GM18861 (cell line): ENCODE results near the gene WDR45B.

Source experiments
- ATAC-seq: cut with Tn5 transposase; IDR thresholded peaks from one replicate; pipeline ENCODE4 v1.9.1; 2021; ENCODE audit not compliant: unreplicated experiment

WDR45B gene

GRCh38 chr17:82631544-82631943, 16.7 kb downstream of the WDR45B start:
- no peak for ATAC-seq

- no peak for ATAC-seq
Observed at GRCh38 chr17:82630212-82630611, 18.0 kb downstream of the WDR45B start.

GRCh38 chr17:82629748-82630147, 18.5 kb downstream of the WDR45B start:
- ATAC-seq: no peak

- no peak for ATAC-seq
Observed at GRCh38 chr17:82627405-82627804, 20.8 kb downstream of the WDR45B start.

GRCh38 chr17:82623707-82624106, 24.5 kb downstream of the WDR45B start:
- ATAC-seq: no peak

GRCh38 chr17:82619641-82620040, 28.6 kb downstream of the WDR45B start:
- no peak for ATAC-seq

GRCh38 chr17:82619211-82619610, 29.0 kb downstream of the WDR45B start:
- no peak for ATAC-seq

GRCh38 chr17:82616021-82616711, 32.1 kb downstream of the WDR45B start:
- ATAC-seq: no peak

- ATAC-seq: no peak
Observed at GRCh38 chr17:82615084-82616020, 32.9 kb downstream of the WDR45B start.

GRCh38 chr17:82614095-82614631, 34.1 kb downstream of the WDR45B start:
- ATAC-seq: no peak

GRCh38 chr17:82613283-82614094, 34.8 kb downstream of the WDR45B start:
- no peak for ATAC-seq

GRCh38 chr17:82611140-82612058, 36.8 kb downstream of the WDR45B start:
- ATAC-seq: no peak

- ATAC-seq: no peak
Observed at GRCh38 chr17:82609655-82610054, 38.6 kb downstream of the WDR45B start.

- ATAC-seq: no peak
Observed at GRCh38 chr17:82608816-82609215, 39.4 kb downstream of the WDR45B start.

- ATAC-seq: no peak
Observed at GRCh38 chr17:82605939-82606600, 42.2 kb downstream of the WDR45B start.

- ATAC-seq: no peak
Observed at GRCh38 chr17:82604532-82604931, 43.7 kb downstream of the WDR45B start.

GRCh38 chr17:82603981-82604448, 44.2 kb downstream of the WDR45B start:
- no peak for ATAC-seq

- ATAC-seq: no peak
Observed at GRCh38 chr17:82602986-82603710, 45.1 kb downstream of the WDR45B start.

GRCh38 chr17:82602487-82602886, 45.8 kb downstream of the WDR45B start:
- no peak for ATAC-seq
